GM10266 (cell line): ENCODE results near the gene CYB561A3.

ENCODE experiments used
- DNase-seq: peaks from one replicate; pipeline ENCODE4 v3.0.0; 2012; ENCODE audit errors: extremely low spot score
- TF ChIP-seq, protein P1 (sequence below): IDR thresholded peaks from 2 replicates; pipeline ENCODE4 v1.5.1; 2012; ENCODE audit warnings: mild to moderate bottlenecking, low read depth; ENCODE audit not compliant: control insufficient read depth, insufficient read depth; ENCODE audit errors: missing control alignments

The CYB561A3 gene

DNA sequence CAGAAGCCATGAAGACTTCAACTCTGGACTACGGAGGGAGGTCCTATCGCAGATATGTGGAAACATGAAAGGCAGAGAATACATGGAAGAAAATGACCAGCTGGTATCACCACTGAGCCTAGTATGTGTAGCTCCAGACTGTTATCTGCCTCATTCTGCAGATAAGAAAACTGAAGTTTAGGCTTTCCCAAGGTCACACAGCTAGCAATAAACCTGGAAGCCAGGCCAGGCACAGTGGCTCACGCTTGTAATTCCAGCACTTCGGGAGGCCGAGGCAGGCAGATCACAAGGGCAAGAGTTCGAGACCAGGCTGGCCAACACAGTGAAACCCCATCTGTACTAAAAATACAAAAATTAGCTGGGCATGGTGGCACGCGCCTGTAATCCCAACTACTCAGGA is 50.9 kb downstream of the CYB561A3 start:
- TF ChIP-seq, protein P1, sequence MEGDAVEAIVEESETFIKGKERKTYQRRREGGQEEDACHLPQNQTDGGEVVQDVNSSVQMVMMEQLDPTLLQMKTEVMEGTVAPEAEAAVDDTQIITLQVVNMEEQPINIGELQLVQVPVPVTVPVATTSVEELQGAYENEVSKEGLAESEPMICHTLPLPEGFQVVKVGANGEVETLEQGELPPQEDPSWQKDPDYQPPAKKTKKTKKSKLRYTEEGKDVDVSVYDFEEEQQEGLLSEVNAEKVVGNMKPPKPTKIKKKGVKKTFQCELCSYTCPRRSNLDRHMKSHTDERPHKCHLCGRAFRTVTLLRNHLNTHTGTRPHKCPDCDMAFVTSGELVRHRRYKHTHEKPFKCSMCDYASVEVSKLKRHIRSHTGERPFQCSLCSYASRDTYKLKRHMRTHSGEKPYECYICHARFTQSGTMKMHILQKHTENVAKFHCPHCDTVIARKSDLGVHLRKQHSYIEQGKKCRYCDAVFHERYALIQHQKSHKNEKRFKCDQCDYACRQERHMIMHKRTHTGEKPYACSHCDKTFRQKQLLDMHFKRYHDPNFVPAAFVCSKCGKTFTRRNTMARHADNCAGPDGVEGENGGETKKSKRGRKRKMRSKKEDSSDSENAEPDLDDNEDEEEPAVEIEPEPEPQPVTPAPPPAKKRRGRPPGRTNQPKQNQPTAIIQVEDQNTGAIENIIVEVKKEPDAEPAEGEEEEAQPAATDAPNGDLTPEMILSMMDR, result no peak
- DNase-seq, result no peak

DNA sequence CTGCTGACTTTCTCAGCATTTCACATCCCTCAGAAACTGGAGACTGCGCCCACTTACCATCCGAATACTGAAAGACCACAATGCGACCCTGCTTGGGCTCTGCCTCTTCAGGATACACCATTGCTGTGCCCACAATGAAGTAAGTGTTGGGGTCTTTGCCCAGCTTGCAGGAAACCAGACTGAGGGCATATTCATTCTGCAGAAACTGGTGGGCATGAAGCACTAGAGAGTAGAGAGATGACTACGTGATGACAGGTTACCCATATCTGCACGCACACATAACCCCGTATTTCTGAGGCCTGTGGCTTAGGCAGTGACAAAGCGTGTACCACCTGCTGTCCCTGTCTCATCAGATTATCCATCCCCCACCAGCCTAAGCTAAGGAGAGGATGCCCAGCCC is 51.9 kb downstream of the CYB561A3 start:
- TF ChIP-seq, protein P1, result no peak
- no peak for DNase-seq

DNA sequence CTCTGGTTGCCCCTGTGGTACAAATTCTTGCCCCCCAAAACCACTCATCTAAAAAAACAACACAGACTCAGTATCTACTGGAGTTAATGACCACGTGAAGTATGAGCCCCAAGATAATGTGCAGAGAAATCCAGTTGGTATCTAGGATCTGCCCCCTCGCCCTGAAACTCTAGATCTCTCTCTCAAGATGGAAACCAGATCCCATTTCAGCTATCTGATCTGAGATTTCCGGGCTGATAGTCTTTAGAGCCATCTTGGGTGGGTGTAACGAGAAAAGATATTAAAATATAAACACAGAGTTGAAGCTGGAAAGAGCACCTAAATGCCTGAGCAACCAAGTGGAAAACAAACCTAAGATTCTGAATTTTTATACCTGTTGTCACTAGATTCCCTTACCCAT is 52.5 kb downstream of the CYB561A3 start:
- DNase-seq, result no peak
- TF ChIP-seq, protein P1, result no peak

DNA sequence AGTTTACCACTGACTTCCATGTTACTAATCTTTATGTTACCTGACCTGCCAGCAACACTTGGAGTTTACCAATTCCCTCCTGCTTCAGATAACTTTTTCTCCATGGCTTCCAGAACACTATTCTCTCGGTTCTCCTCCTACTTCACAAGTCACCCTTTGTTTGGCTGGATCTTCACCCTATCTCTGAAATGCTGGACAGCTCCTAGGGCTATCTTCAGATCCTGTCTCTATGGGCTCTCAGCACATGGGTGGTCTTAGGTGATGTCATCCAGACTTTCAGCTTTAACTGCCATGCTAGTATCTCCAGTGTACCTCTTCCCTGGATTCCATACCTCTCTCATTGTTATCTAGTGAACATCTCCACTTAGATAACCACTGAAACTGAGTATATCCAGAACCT is 54.3 kb downstream of the CYB561A3 start:
- TF ChIP-seq, protein P1, result no peak
- DNase-seq, result no peak

DNA sequence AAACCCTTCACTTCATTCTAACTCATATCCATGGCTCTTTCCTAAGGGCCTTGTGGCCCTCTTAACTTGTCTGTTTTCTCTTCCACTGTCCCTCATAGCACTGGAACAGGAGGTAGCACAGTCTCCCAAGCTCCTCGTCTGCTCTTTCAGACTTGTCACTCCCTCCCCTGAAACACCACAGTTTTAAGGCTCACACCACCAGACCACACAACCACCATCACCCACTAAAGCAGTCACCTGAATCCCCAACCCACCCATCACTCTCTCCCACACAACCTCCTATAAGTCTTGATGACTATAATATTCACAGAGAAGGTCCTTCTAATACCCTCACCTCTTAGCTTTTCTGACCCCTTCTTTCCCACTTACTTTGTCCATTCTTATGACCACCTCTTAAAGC is 55.5 kb downstream of the CYB561A3 start:
- TF ChIP-seq, protein P1, result no peak
- DNase-seq, result no peak

DNA sequence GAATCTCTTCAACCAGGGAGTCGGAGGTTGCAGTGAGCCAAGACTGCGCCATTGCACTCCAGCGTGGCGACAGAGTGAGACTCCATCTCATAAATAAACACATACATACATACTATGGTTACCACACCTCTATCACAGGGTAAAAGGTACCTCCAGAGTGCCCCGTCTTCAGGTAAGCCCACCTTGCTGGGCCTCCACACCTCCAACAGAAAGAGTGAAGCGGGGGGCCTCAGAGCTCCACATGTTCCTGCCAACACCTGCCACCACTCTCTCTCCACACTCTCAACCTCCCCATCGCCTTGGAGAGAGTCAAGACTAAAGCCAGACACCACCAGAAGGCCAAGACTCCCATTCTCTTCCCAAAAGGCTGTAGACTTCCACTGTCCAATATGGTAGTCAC is 56.3 kb downstream of the CYB561A3 start:
- DNase-seq, result no peak
- TF ChIP-seq, protein P1, result no peak

DNA sequence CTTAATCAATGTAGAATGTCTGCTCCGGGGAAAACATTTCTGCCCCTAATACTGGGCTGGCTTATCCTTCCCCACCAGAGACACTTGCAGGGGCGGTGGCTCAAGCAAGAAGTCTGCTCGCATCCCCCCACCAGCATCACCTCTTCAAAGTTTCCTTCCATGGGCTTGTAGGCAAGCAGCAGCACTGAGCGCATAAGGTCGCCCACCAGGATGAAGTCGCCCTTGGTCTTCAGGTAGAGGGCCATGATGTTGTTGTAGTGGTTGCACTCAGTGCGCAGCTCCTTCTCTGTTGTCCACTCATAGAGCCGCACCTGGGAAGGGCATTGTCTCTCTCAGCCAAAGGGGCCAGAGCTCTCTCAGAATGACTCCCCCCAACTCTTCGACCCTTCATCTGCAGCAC is 58.0 kb downstream of the CYB561A3 start:
- no peak for DNase-seq
- TF ChIP-seq, protein P1, result no peak
